Sigmoid colon (tissue), 7 donors: ENCODE measurements around the gene PPP1R3F. TPM values are rescaled to one million over a fixed set of nuclear protein-coding genes. Genes with fewer than 3 reads are reported as not detected.
"Not testable (repeated sequence)": the region's sequence is repeated elsewhere in the genome, so short reads cannot be mapped to it uniquely, and the experiment has no call there.

Experiments used
- DNase-seq: peaks from one replicate; pipeline ENCODE4 v3.0.0-alpha.2; 2019
- H3K27ac ChIP-seq, 4 donors: fragments of 200-600 bp; sonication (generic); one replicate each; pipeline ENCODE4 v1.5.1; 2016 to 2019; ENCODE audit warnings: mild to moderate bottlenecking in 1 of 4
- H3K27me3 ChIP-seq, 3 donors: fragments of 200-600 bp; sonication (generic); one replicate each; pipeline ENCODE4 v1.5.1; 2019; ENCODE audit warnings: mild to moderate bottlenecking in 1 of 3
- H3K36me3 ChIP-seq, 4 donors: fragments of 200-600 bp; sonication (generic); one replicate each; pipeline ENCODE4 v1.5.1; 2016 to 2019
- H3K4me1 ChIP-seq, 4 donors: fragments of 200-600 bp; sonication (generic); one replicate each; pipeline ENCODE4 v1.5.1; 2017 to 2019
- H3K4me3 ChIP-seq, 4 donors: fragments of 200-600 bp; sonication (generic); one replicate each; pipeline ENCODE4 v1.5.1; 2017 to 2019; ENCODE audit warnings: mild to moderate bottlenecking in 2 of 4, moderate library complexity in 1 of 4
- H3K9me3 ChIP-seq, 4 donors: fragments of 200-600 bp in 3 of 4; sonication (generic) in 3 of 4; one replicate each; pipeline versions ENCODE4 v1.5.1 to v1.6.1; 2013 to 2019
- CTCF ChIP-seq, 4 experiments: fragments of 450-650 bp in 3 of 4; fragments of 200-600 bp in 1 of 4; IDR thresholded peaks; one replicate each; pipeline ENCODE4 v1.5.1; 2016 to 2019; ENCODE audit warnings: antibody characterized with exemption in 4 of 4, mild to moderate bottlenecking in 3 of 4, moderate library complexity in 2 of 4
- EP300 ChIP-seq, 4 donors: sonication (generic); formaldehyde crosslinking; IDR thresholded peaks; one replicate each; pipeline ENCODE4 v1.6.1; 2017; ENCODE audit warnings: antibody characterized with exemption in 4 of 4
- POLR2A ChIP-seq, 2 donors: fragments of 450-650 bp; IDR thresholded peaks; one replicate each; pipeline ENCODE4 v1.6.1; 2016; ENCODE audit warnings: antibody characterized with exemption in 2 of 2, mild to moderate bottlenecking in 2 of 2, moderate library complexity in 2 of 2
- POLR2AphosphoS5 ChIP-seq, 4 donors: sonication (generic); formaldehyde crosslinking; IDR thresholded peaks; one replicate each; pipeline ENCODE4 v1.6.1; 2017; ENCODE audit warnings: antibody characterized with exemption in 4 of 4
- WGBS, 2 donors: extraction: QIAGEN DNeasy Blood & Tissue Kit; methylation state at CpG; one replicate each; pipeline ENCODE4 v1.1.7; 2013; 5-methylcytosine and 5-hydroxymethylcytosine counted together
- intact Hi-C: fragments of 100-400 bp; cut with DNase I; formaldehyde crosslinking; loops from one replicate; pipeline ENCODE4 v1.15.1; 2023
- polyA plus RNA-seq, 3 donors: library from polyadenylated mRNA; stranded (reverse); fragments of 200-250 nt; gene quantifications; one replicate each; pipeline ENCODE4 v1.2.3, GENCODE V29; 2013
- total RNA-seq, 4 donors: library from RNA; depleted of rRNA; stranded (reverse); fragments of >200 nt; gene quantifications; one replicate each; pipeline ENCODE4 v1.1.0, GENCODE V29; 2016
- donor health status: healthy with polysubstance abuse.
- donor health status: Bipolar disorder and iron deficiency.
- donor health status: healthy.

Gene PPP1R3F
- total and polyA plus RNA-seq, 7 donors: 2.2 to 13.7 (median 8.6) TPM

GRCh38 chrX:49312176-49312575, 42.6 kb downstream of the PPP1R3F start:
- TF ChIP-seq POLR2A (IDR thresholded peaks at IDR 0.05): no peak
- no peak for TF ChIP-seq CTCF (IDR thresholded peaks at IDR 0.05)
- TF ChIP-seq EP300 (IDR thresholded peaks at IDR 0.05): no peak
- no peak for TF ChIP-seq POLR2AphosphoS5 (IDR thresholded peaks at IDR 0.05)
- 88 to 92% methylated on average over 2 of the region's 2 CpGs for WGBS, 2 donors
- intact Hi-C loops: no loop called here

GRCh38 chrX:49316085-49316484, 46.5 kb downstream of the PPP1R3F start:
- no peak for DNase-seq
- H3K4me1 ChIP-seq: no peaks in the 10 kb centered on the region
- no peak overlapping the region for H3K4me3 ChIP-seq
- no peaks in the 10 kb centered on the region for H3K36me3 ChIP-seq
- no peaks in the 10 kb centered on the region for H3K27me3 ChIP-seq
- intact Hi-C loops: no loop called here
- WGBS, 2 donors: 57 to 71% methylated on average over 4 of the region's 4 CpGs
- H3K9me3 ChIP-seq: no peaks in the 10 kb centered on the region
- TF ChIP-seq EP300 (IDR thresholded peaks at IDR 0.05) (no peak), POLR2AphosphoS5 (IDR thresholded peaks at IDR 0.05) (no peak), POLR2A (IDR thresholded peaks at IDR 0.05) (no peak), CTCF (IDR thresholded peaks at IDR 0.05) (no peak)
- H3K27ac ChIP-seq: no peak overlapping the region

More at GRCh38 chrX:49312176-49312575, 42.6 kb downstream of the PPP1R3F start:
- H3K4me1 ChIP-seq: peaks cover 0 to 10% (median 4%) of the 10 kb centered on the region in 4 donors
- no peak overlapping the region for H3K27ac ChIP-seq
- no peaks in the 10 kb centered on the region for H3K27me3 ChIP-seq
- H3K36me3 ChIP-seq: no peaks in the 10 kb centered on the region
- no peak overlapping the region for H3K4me3 ChIP-seq
- DNase-seq: no peak
- no peaks in the 10 kb centered on the region for H3K9me3 ChIP-seq

- DNase-seq, H3K27me3 ChIP-seq, H3K4me1 ChIP-seq, H3K36me3 ChIP-seq, H3K4me3 ChIP-seq, H3K9me3 ChIP-seq, intact Hi-C loops, H3K27ac ChIP-seq: not testable (repeated sequence)
- no CpG with 5 or more reads among the region's 16 CpGs for WGBS, 2 donors
Measured at GRCh38 chrX:49321737-49322136, 52.1 kb downstream of the PPP1R3F start, which contains the start of gene GAGE12J. TSS of gene GAGE12J (plus strand) at chrX:49322037. CDS start at chrX:49323194, 1,157 bp downstream.

GRCh38 chrX:49322266-49322665, 52.7 kb downstream of the PPP1R3F start:
- H3K4me3 ChIP-seq, H3K9me3 ChIP-seq, H3K27ac ChIP-seq, H3K36me3 ChIP-seq, intact Hi-C loops, H3K4me1 ChIP-seq, H3K27me3 ChIP-seq, DNase-seq: not testable (repeated sequence)
- WGBS, 2 donors: 100% methylated on average over 3 of the region's 27 CpGs; no CpG with 5 or more reads in 1 of the 2 donors

- DNase-seq, intact Hi-C loops, H3K4me3 ChIP-seq, H3K36me3 ChIP-seq, H3K4me1 ChIP-seq, H3K9me3 ChIP-seq, H3K27ac ChIP-seq, H3K27me3 ChIP-seq: not testable (repeated sequence)
- 64 to 90% methylated on average over 2 to 3 of the region's 7 CpGs for WGBS, 2 donors
Measured at GRCh38 chrX:49323735-49324134, 54.1 kb downstream of the PPP1R3F start.

- H3K4me3 ChIP-seq, intact Hi-C loops, H3K9me3 ChIP-seq, DNase-seq, H3K27me3 ChIP-seq, H3K36me3 ChIP-seq, H3K4me1 ChIP-seq, H3K27ac ChIP-seq: not testable (repeated sequence)
- WGBS, 2 donors: 90 to 92% methylated on average over 3 of the region's 11 CpGs
Measured at GRCh38 chrX:49330421-49330820, 60.8 kb downstream of the PPP1R3F start.

GRCh38 chrX:49331282-49331681, 61.7 kb downstream of the PPP1R3F start, which contains the start of gene GAGE13:
TSS of gene GAGE13 (plus strand) at chrX:49331582. CDS start at chrX:49332738, 1,156 bp downstream.
- H3K36me3 ChIP-seq, H3K4me1 ChIP-seq, H3K4me3 ChIP-seq, H3K27me3 ChIP-seq, DNase-seq, intact Hi-C loops, H3K27ac ChIP-seq, H3K9me3 ChIP-seq: not testable (repeated sequence)
- WGBS, 2 donors: no CpG with 5 or more reads among the region's 16 CpGs

GRCh38 chrX:49331841-49332240, 62.2 kb downstream of the PPP1R3F start:
- DNase-seq: not testable (repeated sequence)

More at GRCh38 chrX:49331841-49332240, 62.2 kb downstream of the PPP1R3F start:
- H3K4me3 ChIP-seq, H3K4me1 ChIP-seq, intact Hi-C loops, H3K36me3 ChIP-seq, H3K9me3 ChIP-seq, H3K27me3 ChIP-seq, H3K27ac ChIP-seq: not testable (repeated sequence)
- no CpG with 5 or more reads among the region's 26 CpGs for WGBS, 2 donors
